ENCODE data around the gene SCFD2.

GRCh38 chr4:52943677-52944076 lies 422.2 kb downstream of the SCFD2 start:
- TF ChIP-seq, protein P1, sequence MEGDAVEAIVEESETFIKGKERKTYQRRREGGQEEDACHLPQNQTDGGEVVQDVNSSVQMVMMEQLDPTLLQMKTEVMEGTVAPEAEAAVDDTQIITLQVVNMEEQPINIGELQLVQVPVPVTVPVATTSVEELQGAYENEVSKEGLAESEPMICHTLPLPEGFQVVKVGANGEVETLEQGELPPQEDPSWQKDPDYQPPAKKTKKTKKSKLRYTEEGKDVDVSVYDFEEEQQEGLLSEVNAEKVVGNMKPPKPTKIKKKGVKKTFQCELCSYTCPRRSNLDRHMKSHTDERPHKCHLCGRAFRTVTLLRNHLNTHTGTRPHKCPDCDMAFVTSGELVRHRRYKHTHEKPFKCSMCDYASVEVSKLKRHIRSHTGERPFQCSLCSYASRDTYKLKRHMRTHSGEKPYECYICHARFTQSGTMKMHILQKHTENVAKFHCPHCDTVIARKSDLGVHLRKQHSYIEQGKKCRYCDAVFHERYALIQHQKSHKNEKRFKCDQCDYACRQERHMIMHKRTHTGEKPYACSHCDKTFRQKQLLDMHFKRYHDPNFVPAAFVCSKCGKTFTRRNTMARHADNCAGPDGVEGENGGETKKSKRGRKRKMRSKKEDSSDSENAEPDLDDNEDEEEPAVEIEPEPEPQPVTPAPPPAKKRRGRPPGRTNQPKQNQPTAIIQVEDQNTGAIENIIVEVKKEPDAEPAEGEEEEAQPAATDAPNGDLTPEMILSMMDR (IDR thresholded peaks at IDR 0.05) = no peak
- TF ChIP-seq CREM (CRISPR knock-in tag; IDR thresholded peaks at IDR 0.05) (no peak), ETV6 (CRISPR knock-in tag; IDR thresholded peaks at IDR 0.05) (no peak), SMAD3 (CRISPR knock-in tag; IDR thresholded peaks at IDR 0.05; ENCODE audit: borderline replicate concordance) (no peak), NR3C1 (CRISPR knock-in tag; conservative IDR thresholded peaks at IDR 0.05; ENCODE audit: low read depth) (no peak), ZNF512 (CRISPR knock-in tag; IDR thresholded peaks at IDR 0.05; ENCODE audit: borderline replicate concordance) (no peak), HMGXB4 (CRISPR knock-in tag; IDR thresholded peaks at IDR 0.05) (no peak), NFE2L1 (CRISPR knock-in tag; IDR thresholded peaks at IDR 0.05) (no peak), TCF7 (CRISPR knock-in tag; IDR thresholded peaks at IDR 0.05; ENCODE audit: low read depth) (no peak), FOXK1 (CRISPR knock-in tag; IDR thresholded peaks at IDR 0.05) (no peak), E2F5 (CRISPR knock-in tag; IDR thresholded peaks at IDR 0.05) (no peak), ELF4 (CRISPR knock-in tag; IDR thresholded peaks at IDR 0.05; ENCODE audit: low read depth) (no peak)
- TF ChIP-seq, protein P2, sequence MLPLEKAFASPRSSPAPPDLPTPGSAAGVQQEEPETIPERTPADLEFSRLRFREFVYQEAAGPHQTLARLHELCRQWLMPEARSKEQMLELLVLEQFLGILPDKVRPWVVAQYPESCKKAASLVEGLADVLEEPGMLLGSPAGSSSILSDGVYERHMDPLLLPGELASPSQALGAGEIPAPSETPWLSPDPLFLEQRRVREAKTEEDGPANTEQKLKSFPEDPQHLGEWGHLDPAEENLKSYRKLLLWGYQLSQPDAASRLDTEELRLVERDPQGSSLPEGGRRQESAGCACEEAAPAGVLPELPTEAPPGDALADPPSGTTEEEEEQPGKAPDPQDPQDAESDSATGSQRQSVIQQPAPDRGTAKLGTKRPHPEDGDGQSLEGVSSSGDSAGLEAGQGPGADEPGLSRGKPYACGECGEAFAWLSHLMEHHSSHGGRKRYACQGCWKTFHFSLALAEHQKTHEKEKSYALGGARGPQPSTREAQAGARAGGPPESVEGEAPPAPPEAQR (CRISPR knock-in tag; IDR thresholded peaks at IDR 0.05) = no peak
- TF ChIP-seq, protein P3, sequence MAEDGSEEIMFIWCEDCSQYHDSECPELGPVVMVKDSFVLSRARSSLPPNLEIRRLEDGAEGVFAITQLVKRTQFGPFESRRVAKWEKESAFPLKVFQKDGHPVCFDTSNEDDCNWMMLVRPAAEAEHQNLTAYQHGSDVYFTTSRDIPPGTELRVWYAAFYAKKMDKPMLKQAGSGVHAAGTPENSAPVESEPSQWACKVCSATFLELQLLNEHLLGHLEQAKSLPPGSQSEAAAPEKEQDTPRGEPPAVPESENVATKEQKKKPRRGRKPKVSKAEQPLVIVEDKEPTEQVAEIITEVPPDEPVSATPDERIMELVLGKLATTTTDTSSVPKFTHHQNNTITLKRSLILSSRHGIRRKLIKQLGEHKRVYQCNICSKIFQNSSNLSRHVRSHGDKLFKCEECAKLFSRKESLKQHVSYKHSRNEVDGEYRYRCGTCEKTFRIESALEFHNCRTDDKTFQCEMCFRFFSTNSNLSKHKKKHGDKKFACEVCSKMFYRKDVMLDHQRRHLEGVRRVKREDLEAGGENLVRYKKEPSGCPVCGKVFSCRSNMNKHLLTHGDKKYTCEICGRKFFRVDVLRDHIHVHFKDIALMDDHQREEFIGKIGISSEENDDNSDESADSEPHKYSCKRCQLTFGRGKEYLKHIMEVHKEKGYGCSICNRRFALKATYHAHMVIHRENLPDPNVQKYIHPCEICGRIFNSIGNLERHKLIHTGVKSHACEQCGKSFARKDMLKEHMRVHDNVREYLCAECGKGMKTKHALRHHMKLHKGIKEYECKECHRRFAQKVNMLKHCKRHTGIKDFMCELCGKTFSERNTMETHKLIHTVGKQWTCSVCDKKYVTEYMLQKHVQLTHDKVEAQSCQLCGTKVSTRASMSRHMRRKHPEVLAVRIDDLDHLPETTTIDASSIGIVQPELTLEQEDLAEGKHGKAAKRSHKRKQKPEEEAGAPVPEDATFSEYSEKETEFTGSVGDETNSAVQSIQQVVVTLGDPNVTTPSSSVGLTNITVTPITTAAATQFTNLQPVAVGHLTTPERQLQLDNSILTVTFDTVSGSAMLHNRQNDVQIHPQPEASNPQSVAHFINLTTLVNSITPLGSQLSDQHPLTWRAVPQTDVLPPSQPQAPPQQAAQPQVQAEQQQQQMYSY (CRISPR knock-in tag; IDR thresholded peaks at IDR 0.05) = no peak

All from WTC11 (cell line).